Measurements from ENCODE around the gene PPP5C.

PPP5C gene, protein sequence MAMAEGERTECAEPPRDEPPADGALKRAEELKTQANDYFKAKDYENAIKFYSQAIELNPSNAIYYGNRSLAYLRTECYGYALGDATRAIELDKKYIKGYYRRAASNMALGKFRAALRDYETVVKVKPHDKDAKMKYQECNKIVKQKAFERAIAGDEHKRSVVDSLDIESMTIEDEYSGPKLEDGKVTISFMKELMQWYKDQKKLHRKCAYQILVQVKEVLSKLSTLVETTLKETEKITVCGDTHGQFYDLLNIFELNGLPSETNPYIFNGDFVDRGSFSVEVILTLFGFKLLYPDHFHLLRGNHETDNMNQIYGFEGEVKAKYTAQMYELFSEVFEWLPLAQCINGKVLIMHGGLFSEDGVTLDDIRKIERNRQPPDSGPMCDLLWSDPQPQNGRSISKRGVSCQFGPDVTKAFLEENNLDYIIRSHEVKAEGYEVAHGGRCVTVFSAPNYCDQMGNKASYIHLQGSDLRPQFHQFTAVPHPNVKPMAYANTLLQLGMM

GRCh38 chr19:46346821-46347571 lies at the start of gene PPP5C:
Gene PPP5C (plus strand): TSS chr19:46347087. CDS start chr19:46347097, 10 bp downstream.
- Histone ChIP-seq H3K4me1 (ENCODE audit: control insufficient read depth, insufficient read depth, low read length) (peaks cover 38% of the 10 kb centered on the region), H3K27me3 (ENCODE audit: control insufficient read depth, insufficient read depth, low read length) (no peaks in the 10 kb centered on the region), H3K4me3 (ENCODE audit: low read length) (peak within 1 kb of the TSS; percentile 70), H3K9me3 (ENCODE audit: control insufficient read depth, low read length) (no peaks in the 10 kb centered on the region), H3K36me3 (ENCODE audit: control insufficient read depth, insufficient read depth, low read length) (no peaks in the 10 kb centered on the region), H3K9ac (ENCODE audit: low read length) (peak within 1 kb of the TSS; percentile 94)

DNA sequence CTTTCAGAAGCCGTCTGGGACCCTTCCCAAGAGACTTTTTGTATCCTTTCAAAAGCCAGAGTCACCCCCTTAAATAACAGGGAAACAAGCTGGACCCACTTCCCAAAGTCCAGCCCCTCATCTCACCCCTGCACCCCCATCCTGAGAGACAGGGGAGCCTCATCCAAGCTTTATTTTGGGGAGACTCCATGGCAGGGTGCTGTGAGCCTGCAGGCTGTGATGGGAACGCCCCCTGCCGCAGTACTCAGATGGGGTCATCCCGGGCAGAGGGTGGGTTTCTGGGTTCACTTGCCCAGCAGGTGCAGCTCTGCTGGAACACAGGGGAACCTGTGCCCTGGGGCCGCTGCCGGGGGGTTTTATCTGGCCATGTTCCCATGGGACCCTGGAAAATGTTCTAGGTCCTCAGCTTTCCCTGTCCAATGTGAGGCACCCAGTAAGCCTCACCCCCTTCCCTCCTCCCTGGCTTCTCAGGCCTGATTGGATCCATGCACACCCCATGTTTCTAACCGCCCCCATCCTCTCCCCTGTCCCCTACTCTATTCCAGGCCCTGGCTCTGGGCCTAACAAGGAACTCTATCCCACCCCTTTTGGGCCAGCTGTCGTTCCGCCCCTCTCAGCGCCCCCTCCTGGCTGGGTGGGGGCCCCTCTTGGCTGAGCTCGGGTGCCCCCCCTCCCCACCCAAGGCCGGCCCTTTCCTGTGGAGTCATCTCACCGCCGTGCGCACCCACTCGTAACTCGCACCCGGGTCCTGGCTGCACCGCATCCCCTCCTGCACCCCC lies 49.0 kb upstream of the PPP5C start:
- Histone ChIP-seq H3K9ac (ENCODE audit: low read length) (peak overlapping the region; percentile 73), H3K9me3 (ENCODE audit: control insufficient read depth, low read length) (no peaks in the 10 kb centered on the region), H3K36me3 (ENCODE audit: control insufficient read depth, insufficient read depth, low read length) (no peaks in the 10 kb centered on the region), H3K4me3 (ENCODE audit: low read length) (peak overlapping the region; percentile 36), H3K27me3 (ENCODE audit: control insufficient read depth, insufficient read depth, low read length) (no peaks in the 10 kb centered on the region), H3K4me1 (ENCODE audit: control insufficient read depth, insufficient read depth, low read length) (peaks cover 61% of the 10 kb centered on the region)

GRCh38 chr19:46298479-46299003 lies 48.3 kb upstream of the PPP5C start:
- H3K36me3 ChIP-seq (ENCODE audit: control insufficient read depth, insufficient read depth, low read length): no peaks in the 10 kb centered on the region
- H3K9me3 ChIP-seq (ENCODE audit: control insufficient read depth, low read length): no peaks in the 10 kb centered on the region
- peaks cover 67% of the 10 kb centered on the region for H3K4me1 ChIP-seq (ENCODE audit: control insufficient read depth, insufficient read depth, low read length)
- H3K27me3 ChIP-seq (ENCODE audit: control insufficient read depth, insufficient read depth, low read length): no peaks in the 10 kb centered on the region
- peak overlapping the region; percentile 6 for H3K4me3 ChIP-seq (ENCODE audit: low read length)
- H3K9ac ChIP-seq (ENCODE audit: low read length): peak overlapping the region; percentile 73

GRCh38 chr19:46299004-46299509 lies 47.8 kb upstream of the PPP5C start:
- Histone ChIP-seq H3K27me3 (ENCODE audit: control insufficient read depth, insufficient read depth, low read length) (no peaks in the 10 kb centered on the region), H3K36me3 (ENCODE audit: control insufficient read depth, insufficient read depth, low read length) (no peaks in the 10 kb centered on the region), H3K4me3 (ENCODE audit: low read length) (peak overlapping the region; percentile 6), H3K4me1 (ENCODE audit: control insufficient read depth, insufficient read depth, low read length) (peaks cover 68% of the 10 kb centered on the region), H3K9ac (ENCODE audit: low read length) (peak overlapping the region; percentile 73), H3K9me3 (ENCODE audit: control insufficient read depth, low read length) (no peaks in the 10 kb centered on the region)

GRCh38 chr19:46299695-46300094 lies 47.2 kb upstream of the PPP5C start:
- Histone ChIP-seq H3K4me3 (ENCODE audit: low read length) (no peak overlapping the region), H3K36me3 (ENCODE audit: control insufficient read depth, insufficient read depth, low read length) (no peaks in the 10 kb centered on the region), H3K27me3 (ENCODE audit: control insufficient read depth, insufficient read depth, low read length) (no peaks in the 10 kb centered on the region), H3K9ac (ENCODE audit: low read length) (peak overlapping the region; percentile 73), H3K9me3 (ENCODE audit: control insufficient read depth, low read length) (no peaks in the 10 kb centered on the region), H3K4me1 (ENCODE audit: control insufficient read depth, insufficient read depth, low read length) (peaks cover 68% of the 10 kb centered on the region)

GRCh38 chr19:46303322-46303690 lies 43.6 kb upstream of the PPP5C start:
- Histone ChIP-seq H3K9ac (ENCODE audit: low read length) (peak overlapping the region; percentile 44), H3K4me3 (ENCODE audit: low read length) (no peak overlapping the region), H3K36me3 (ENCODE audit: control insufficient read depth, insufficient read depth, low read length) (no peaks in the 10 kb centered on the region), H3K4me1 (ENCODE audit: control insufficient read depth, insufficient read depth, low read length) (peaks cover 44% of the 10 kb centered on the region), H3K9me3 (ENCODE audit: control insufficient read depth, low read length) (no peaks in the 10 kb centered on the region), H3K27me3 (ENCODE audit: control insufficient read depth, insufficient read depth, low read length) (no peaks in the 10 kb centered on the region)

DNA sequence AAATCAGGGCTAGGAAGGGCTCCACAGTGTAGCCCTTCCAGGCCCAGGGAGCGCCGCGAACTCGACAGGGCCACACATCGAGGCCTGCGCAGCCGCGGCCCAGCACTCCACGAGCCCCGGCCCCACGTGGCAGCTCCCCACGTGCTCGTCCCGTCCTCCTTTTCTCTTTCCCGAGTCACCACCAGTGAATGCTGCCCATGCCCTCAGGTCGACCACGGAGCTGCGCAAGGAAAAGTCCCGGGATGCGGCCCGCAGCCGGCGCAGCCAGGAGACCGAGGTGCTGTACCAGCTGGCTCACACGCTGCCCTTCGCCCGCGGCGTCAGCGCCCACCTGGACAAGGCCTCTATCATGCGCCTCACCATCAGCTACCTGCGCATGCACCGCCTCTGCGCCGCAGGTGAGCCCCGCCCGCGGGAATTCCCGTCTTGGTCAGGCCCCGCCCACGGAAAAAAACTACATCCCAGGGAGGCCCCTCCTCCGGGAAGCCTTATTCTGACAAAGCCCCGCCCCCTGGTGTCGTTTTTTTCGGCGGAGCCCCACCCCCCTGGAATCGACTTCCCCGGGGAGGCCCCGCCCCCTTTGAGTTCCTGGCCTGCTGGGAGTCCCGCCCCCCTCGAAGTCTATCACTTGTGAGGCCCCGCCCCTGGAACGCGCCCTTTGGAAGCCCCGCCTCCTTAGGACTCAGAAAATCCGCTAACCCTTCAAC lies 43.0 kb upstream of the PPP5C start:
- Histone ChIP-seq H3K4me3 (ENCODE audit: low read length) (no peak overlapping the region), H3K9ac (ENCODE audit: low read length) (peak overlapping the region; percentile 44), H3K27me3 (ENCODE audit: control insufficient read depth, insufficient read depth, low read length) (no peaks in the 10 kb centered on the region), H3K4me1 (ENCODE audit: control insufficient read depth, insufficient read depth, low read length) (peaks cover 39% of the 10 kb centered on the region), H3K36me3 (ENCODE audit: control insufficient read depth, insufficient read depth, low read length) (no peaks in the 10 kb centered on the region), H3K9me3 (ENCODE audit: control insufficient read depth, low read length) (no peaks in the 10 kb centered on the region)

DNA sequence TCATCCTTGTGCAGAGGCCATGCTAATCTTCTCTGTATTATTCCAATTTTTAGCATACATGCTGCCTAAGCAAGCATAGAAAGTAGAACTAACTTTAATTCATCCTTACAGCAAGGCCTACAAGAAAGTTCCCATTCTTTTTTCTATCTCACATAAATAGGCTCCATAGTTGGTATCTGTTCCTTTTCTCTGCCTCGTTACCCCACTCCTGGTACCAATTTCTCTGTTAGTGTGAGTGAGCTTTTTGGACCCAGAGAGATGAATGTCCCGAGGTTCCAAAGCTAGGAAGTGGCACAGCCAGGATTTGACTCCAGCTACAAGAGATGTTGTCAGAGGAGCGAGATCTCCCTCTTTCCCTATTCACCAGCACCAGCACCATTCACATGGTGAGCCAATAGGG lies 40.4 kb upstream of the PPP5C start:
- Histone ChIP-seq H3K9ac (ENCODE audit: low read length) (no peak overlapping the region), H3K36me3 (ENCODE audit: control insufficient read depth, insufficient read depth, low read length) (no peaks in the 10 kb centered on the region), H3K27me3 (ENCODE audit: control insufficient read depth, insufficient read depth, low read length) (no peaks in the 10 kb centered on the region), H3K9me3 (ENCODE audit: control insufficient read depth, low read length) (no peaks in the 10 kb centered on the region), H3K4me1 (ENCODE audit: control insufficient read depth, insufficient read depth, low read length) (peaks cover 13% of the 10 kb centered on the region), H3K4me3 (ENCODE audit: low read length) (no peak overlapping the region)

DNA sequence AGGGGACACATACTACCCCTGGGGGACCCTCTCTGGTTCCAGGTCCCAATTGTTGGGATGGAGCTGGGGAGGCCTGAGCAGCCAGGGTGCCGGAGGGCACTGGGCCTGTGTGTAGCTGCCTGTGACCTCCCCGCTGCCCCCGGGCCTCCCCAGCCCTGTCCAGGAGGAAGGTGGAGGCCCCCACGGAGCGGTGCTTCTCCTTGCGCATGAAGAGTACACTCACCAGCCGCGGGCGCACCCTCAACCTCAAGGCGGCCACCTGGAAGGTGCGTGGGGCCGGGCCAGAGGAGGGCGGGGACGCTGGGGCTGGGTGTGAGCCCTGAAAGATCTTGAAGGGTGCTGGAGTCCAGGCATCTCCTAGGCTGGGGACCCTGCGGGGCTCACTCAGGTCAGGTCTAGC lies 38.4 kb upstream of the PPP5C start:
- Histone ChIP-seq H3K36me3 (ENCODE audit: control insufficient read depth, insufficient read depth, low read length) (no peaks in the 10 kb centered on the region), H3K27me3 (ENCODE audit: control insufficient read depth, insufficient read depth, low read length) (no peaks in the 10 kb centered on the region), H3K9ac (ENCODE audit: low read length) (no peak overlapping the region), H3K9me3 (ENCODE audit: control insufficient read depth, low read length) (no peaks in the 10 kb centered on the region), H3K4me1 (ENCODE audit: control insufficient read depth, insufficient read depth, low read length) (peaks cover 1% of the 10 kb centered on the region), H3K4me3 (ENCODE audit: low read length) (no peak overlapping the region)

DNA sequence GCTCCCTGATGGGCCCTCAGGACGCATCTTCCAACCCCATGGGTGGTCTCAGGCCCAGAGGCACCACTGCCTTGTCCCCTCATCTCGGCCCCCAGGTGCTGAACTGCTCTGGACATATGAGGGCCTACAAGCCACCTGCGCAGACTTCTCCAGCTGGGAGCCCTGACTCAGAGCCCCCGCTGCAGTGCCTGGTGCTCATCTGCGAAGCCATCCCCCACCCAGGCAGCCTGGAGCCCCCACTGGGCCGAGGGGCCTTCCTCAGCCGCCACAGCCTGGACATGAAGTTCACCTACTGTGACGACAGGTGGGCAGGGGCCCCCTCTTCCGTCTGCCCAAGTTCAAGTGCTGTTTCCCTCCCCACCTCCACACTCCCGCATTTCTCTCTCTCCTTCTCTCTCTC lies 37.8 kb upstream of the PPP5C start:
- Histone ChIP-seq H3K4me3 (ENCODE audit: low read length) (no peak overlapping the region), H3K36me3 (ENCODE audit: control insufficient read depth, insufficient read depth, low read length) (no peaks in the 10 kb centered on the region)

GRCh38 chr19:46311444-46311843 lies 35.4 kb upstream of the PPP5C start:
- H3K9me3 ChIP-seq (ENCODE audit: control insufficient read depth, low read length): no peaks in the 10 kb centered on the region
- H3K27me3 ChIP-seq (ENCODE audit: control insufficient read depth, insufficient read depth, low read length): no peaks in the 10 kb centered on the region
- H3K9ac ChIP-seq (ENCODE audit: low read length): no peak overlapping the region
- H3K4me1 ChIP-seq (ENCODE audit: control insufficient read depth, insufficient read depth, low read length): no peaks in the 10 kb centered on the region
- H3K4me3 ChIP-seq (ENCODE audit: low read length): no peak overlapping the region
- H3K36me3 ChIP-seq (ENCODE audit: control insufficient read depth, insufficient read depth, low read length): no peaks in the 10 kb centered on the region

More for the DNA sequence above, 37.8 kb upstream of the PPP5C start:
- Histone ChIP-seq H3K27me3 (ENCODE audit: control insufficient read depth, insufficient read depth, low read length) (no peaks in the 10 kb centered on the region), H3K9ac (ENCODE audit: low read length) (no peak overlapping the region), H3K4me1 (ENCODE audit: control insufficient read depth, insufficient read depth, low read length) (no peaks in the 10 kb centered on the region), H3K9me3 (ENCODE audit: control insufficient read depth, low read length) (no peaks in the 10 kb centered on the region)
